A673 (cell line): ENCODE measurements around the gene IL18. TPM values are rescaled to one million over a fixed set of nuclear protein-coding genes. Genes with fewer than 3 reads are reported as not detected.

Experiments
- BruUV-seq: library from RNA; stranded (reverse); fragments of 400-500 nt; replicated peaks from 2 replicates; lab custom pipeline; 2021; lab: Mats Ljungman, UMichigan
- CTCF ChIA-PET: fragments of 300-600 bp; sonication (Branson Sonifier 250); formaldehyde crosslinking; loops from one replicate; lab custom pipeline; 2022; ENCODE audit warnings: antibody characterized with exemption; lab: Charles Lee
- POLR2A ChIA-PET: fragments of 300-600 bp; sonication (Branson Sonifier 250); formaldehyde crosslinking; loops from one replicate; lab custom pipeline; 2022; ENCODE audit warnings: antibody characterized with exemption; ENCODE audit not compliant: low non-redundant PET; lab: Charles Lee
- DNase-seq: peaks from one replicate; pipeline ENCODE4 v3.0.0-alpha.2; 2015; ENCODE audit warnings: low spot score
- H3K27ac ChIP-seq: fragments of 200-600 bp; sonication (generic); 2 replicates; pipeline ENCODE4 v1.5.1; 2016; ENCODE audit warnings: mixed run types, low read depth, mild to moderate bottlenecking, mixed read lengths, antibody characterized with exemption, low read length; ENCODE audit not compliant: poor library complexity, severe bottlenecking
- H3K27me3 ChIP-seq: fragments of 200-600 bp; sonication (generic); replicated peaks from 2 replicates; pipeline ENCODE4 v1.6.1; 2017; ENCODE audit warnings: mixed run types, low read depth, mild to moderate bottlenecking, mixed read lengths, antibody characterized with exemption, low read length; ENCODE audit not compliant: insufficient read depth, poor library complexity
- H3K36me3 ChIP-seq: fragments of 200-600 bp; sonication (generic); 2 replicates; pipeline ENCODE4 v1.6.1; 2016; ENCODE audit warnings: mixed run types, mild to moderate bottlenecking, mixed read lengths, antibody characterized with exemption, low read length; ENCODE audit not compliant: insufficient read depth, poor library complexity, severe bottlenecking
- H3K4me1 ChIP-seq: fragments of 200-600 bp; sonication (generic); 2 replicates; pipeline ENCODE4 v1.6.1; 2017; ENCODE audit warnings: mixed run types, mild to moderate bottlenecking, mixed read lengths, antibody characterized with exemption, low read length; ENCODE audit not compliant: insufficient read depth, poor library complexity, severe bottlenecking
- H3K4me3 ChIP-seq: fragments of 200-600 bp; sonication (generic); 2 replicates; pipeline ENCODE4 v1.5.1; 2016; ENCODE audit warnings: low read depth, mixed run types, mild to moderate bottlenecking, mixed read lengths, low read length; ENCODE audit not compliant: poor library complexity, severe bottlenecking
- H3K9me3 ChIP-seq: fragments of 200-600 bp; sonication (generic); 2 replicates; pipeline ENCODE4 v1.6.1; 2016; ENCODE audit warnings: mixed run types, low read depth, mild to moderate bottlenecking, mixed read lengths, antibody characterized with exemption, low read length; ENCODE audit not compliant: poor library complexity, severe bottlenecking
- EZH2 ChIP-seq: fragments of 200-600 bp; sonication (generic); IDR thresholded peaks from 2 replicates; pipeline ENCODE4 v1.6.1; 2017; ENCODE audit warnings: borderline replicate concordance, low read depth, mild to moderate bottlenecking, mixed read lengths, antibody characterized with exemption, low read length; ENCODE audit not compliant: poor library complexity, severe bottlenecking
- intact Hi-C: fragments of 100-400 bp; cut with micrococcal nuclease; formaldehyde crosslinking; loops from one replicate; pipeline ENCODE4 v1.10.0; 2022; ENCODE audit not compliant: unreplicated experiment
- total RNA-seq: library from RNA; stranded (reverse); gene quantifications from 2 replicates; pipeline ENCODE4 v1.2.3, GENCODE V29; 2021
- TF ChIP-seq, protein P1 (sequence below): fragments of 300-800, 200-600 bp; sonication (generic); conservative IDR thresholded peaks from 2 replicates; pipeline ENCODE4 v1.5.1; 2017; ENCODE audit warnings: low read depth, mild to moderate bottlenecking, antibody characterized with exemption, low read length, moderate library complexity, mixed read lengths

IL18 gene
- total RNA-seq, 1 experiment from 2014 or later, result not detected

GRCh38 chr11:112179601-112180000 is 15.7 kb upstream of the IL18 start:
- TF ChIP-seq EZH2, result no peak
- TF ChIP-seq, protein P1, sequence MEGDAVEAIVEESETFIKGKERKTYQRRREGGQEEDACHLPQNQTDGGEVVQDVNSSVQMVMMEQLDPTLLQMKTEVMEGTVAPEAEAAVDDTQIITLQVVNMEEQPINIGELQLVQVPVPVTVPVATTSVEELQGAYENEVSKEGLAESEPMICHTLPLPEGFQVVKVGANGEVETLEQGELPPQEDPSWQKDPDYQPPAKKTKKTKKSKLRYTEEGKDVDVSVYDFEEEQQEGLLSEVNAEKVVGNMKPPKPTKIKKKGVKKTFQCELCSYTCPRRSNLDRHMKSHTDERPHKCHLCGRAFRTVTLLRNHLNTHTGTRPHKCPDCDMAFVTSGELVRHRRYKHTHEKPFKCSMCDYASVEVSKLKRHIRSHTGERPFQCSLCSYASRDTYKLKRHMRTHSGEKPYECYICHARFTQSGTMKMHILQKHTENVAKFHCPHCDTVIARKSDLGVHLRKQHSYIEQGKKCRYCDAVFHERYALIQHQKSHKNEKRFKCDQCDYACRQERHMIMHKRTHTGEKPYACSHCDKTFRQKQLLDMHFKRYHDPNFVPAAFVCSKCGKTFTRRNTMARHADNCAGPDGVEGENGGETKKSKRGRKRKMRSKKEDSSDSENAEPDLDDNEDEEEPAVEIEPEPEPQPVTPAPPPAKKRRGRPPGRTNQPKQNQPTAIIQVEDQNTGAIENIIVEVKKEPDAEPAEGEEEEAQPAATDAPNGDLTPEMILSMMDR, result no peak
- H3K4me1 ChIP-seq, result peaks cover 6% of the 10 kb centered on the region
- DNase-seq, result no peak
- BruUV-seq, result no TSS peak
- no peaks in the 10 kb centered on the region for H3K9me3 ChIP-seq
- no peaks in the 10 kb centered on the region for H3K27me3 ChIP-seq
- ChIA-PET CTCF (no interaction called here), POLR2A (no interaction called here)
- H3K4me3 ChIP-seq, result no peak overlapping the region
- intact Hi-C loops, result loop anchor here (10.0 kb wide), 1 partner anchor 305 kb away; the partner anchor contains the start of genes ALG9, CFAP68 and FDXACB1
- H3K36me3 ChIP-seq, result no peaks in the 10 kb centered on the region
- H3K27ac ChIP-seq, result no peak overlapping the region

DNA sequence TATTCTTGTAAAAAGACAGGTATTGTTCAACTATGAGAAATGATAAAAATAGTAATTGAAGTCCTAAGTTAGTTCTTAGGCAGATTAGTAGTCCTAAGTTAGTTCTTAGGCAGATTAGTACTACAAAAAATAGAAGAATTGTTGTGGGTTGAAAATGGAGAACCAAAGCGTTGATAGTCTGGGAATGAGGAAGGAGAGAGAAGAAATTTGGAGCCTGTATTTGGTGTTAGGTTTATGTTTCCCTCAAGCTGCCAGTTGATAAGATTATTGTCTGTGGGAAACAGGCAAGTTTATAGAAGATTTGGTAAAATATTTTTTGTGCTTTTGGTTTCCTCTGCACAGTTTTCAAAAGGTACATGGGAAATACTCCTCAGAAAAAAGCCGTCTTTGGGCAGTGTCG is 15.0 kb upstream of the IL18 start:
- Histone ChIP-seq H3K36me3 (no peaks in the 10 kb centered on the region), H3K27ac (no peak overlapping the region), H3K9me3 (no peaks in the 10 kb centered on the region), H3K27me3 (no peaks in the 10 kb centered on the region), H3K4me1 (peaks cover 6% of the 10 kb centered on the region), H3K4me3 (no peak overlapping the region)
- DNase-seq, result no peak
- BruUV-seq, result no TSS peak
- intact Hi-C loops, result loop anchor here (10.0 kb wide), 1 partner anchor 304 kb away; the partner anchor contains the start of genes ALG9, CFAP68 and FDXACB1
- ChIA-PET CTCF (no interaction called here), POLR2A (no interaction called here)
- TF ChIP-seq, protein P1, result no peak
- no peak for TF ChIP-seq EZH2

- ChIA-PET CTCF (no interaction called here), POLR2A (no interaction called here)
- TF ChIP-seq, protein P1, result no peak
- TF ChIP-seq EZH2, result no peak
- Histone ChIP-seq H3K27me3 (no peaks in the 10 kb centered on the region), H3K27ac (no peak overlapping the region), H3K36me3 (no peaks in the 10 kb centered on the region), H3K4me3 (no peak overlapping the region), H3K9me3 (no peaks in the 10 kb centered on the region), H3K4me1 (peaks cover 6% of the 10 kb centered on the region)
- BruUV-seq, result no TSS peak
- DNase-seq, result no peak
- intact Hi-C loops, result loop anchor here (10.0 kb wide), 1 partner anchor 304 kb away; the partner anchor contains the start of genes ALG9, CFAP68 and FDXACB1
Observed at GRCh38 chr11:112178428-112178827, 14.5 kb upstream of the IL18 start.
